KG1 (cell line): ENCODE results near the gene DENND5A.
"Not testable (repeated sequence)": the region's sequence is repeated elsewhere in the genome, so short reads cannot be mapped to it uniquely, and the experiment has no call there.

Source experiments
- DNase-seq: peaks from one replicate; lab custom pipeline; 2025; lab: John Stamatoyannopoulos, UW

Gene DENND5A

DNA sequence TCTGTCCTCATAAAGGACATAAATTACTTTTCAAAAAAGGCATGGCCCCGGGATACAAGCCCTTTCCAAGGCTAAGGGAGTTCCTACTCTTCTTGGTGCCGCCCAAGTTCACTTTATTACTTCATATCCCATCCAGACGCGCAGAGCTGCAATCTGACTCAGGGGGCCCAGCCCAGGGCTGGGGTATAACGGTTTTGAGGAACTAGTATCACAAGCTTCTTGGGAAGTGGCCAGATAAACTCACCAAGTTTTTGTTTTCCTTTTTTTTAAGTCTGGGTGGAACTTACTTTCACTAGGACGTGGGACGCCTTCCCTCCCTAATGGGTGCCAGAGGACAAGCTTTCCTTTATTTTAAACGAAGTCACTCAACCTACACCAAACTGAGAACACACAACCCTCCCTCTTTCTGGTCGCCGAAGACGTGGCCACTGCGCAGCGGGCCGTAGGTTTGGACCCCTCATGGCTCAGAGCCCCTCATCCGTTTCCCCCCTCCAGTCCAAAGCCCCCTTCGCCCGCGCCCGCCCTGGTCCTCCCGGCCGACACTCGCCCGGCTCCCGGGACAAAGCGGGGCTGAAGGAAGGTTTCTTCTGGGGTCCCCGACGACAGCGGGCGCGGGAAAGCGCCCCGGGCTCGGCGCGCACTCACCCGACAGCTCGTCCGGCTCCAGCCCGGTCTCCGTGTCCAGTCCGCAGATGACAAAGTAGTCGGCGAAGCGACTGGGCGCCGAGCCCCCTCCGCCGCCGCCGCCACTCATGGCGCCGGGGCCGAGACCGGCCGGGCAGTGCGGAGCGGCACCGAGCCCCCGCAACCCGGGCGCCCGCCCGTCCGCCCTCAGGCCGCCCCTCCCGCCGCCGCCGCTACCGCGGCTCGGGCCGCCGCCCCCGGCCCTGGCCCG lies 587 bp downstream of the DENND5A start:
- DNase-seq = peak; percentile 59

DNA sequence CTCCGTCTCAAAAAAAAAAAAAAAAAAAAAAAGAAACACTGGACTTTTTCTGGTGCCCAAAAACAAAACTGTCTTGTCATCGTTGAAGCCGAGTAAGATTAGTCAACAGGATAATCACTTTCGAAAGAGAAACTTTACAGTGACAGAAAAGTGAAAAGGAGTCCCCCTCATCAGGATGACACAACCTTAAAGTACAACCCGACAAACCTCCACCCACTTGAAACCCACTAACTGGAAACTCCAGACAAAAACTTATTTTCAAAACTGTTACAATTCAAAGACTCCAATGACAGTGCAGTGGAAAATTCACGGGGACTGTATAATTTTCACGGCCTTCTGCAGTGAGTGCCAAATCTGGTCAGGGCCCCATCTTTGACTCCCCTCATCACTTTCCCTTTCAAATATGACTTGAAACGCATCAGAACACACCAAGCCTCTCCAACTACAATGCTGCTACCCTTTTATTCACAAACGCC lies 1.3 kb downstream of the DENND5A start:
- no peak for DNase-seq

GRCh38 chr11:9260838-9261146 lies 4.4 kb downstream of the DENND5A start:
- not testable (repeated sequence) for DNase-seq

DNA sequence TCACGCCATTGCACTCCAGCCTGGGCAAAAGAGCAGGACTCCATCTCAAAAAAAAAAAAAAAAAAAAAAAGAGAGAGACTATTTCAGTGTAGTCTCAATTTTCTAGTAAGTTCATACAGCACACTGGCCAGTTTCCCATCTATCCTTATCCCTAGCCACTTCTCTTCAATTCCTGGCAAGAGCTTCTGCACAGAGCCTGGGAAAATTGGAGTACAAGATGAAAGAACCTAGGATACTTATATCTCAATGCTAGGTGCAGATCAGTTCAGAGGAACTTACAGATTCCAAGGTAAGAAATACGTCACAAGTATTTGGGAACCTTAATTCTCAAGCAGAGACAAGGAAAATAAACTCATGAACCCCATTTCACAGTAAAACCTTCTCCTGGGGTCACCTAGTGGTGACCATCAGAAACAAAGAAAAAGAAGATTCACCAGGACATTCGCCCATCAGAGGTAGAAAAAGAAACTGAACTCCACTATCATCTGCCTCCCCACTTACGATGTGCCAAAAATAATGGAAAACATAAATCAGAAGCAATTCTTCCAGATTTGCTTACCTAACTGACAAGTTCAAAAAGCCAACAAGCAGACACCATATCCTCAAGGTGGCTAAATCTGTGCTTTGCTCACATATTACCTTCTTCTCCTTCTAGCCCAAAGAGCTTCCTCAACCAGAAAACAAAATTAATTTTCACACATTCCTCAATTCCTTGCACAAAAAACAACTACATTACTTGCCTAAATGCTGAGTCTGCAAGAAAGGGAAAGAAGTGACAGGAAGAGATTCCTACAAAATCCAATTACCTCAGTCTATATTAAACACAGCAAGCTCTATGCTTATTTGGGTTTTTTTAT lies 4.9 kb downstream of the DENND5A start:
- no peak for DNase-seq

DNA sequence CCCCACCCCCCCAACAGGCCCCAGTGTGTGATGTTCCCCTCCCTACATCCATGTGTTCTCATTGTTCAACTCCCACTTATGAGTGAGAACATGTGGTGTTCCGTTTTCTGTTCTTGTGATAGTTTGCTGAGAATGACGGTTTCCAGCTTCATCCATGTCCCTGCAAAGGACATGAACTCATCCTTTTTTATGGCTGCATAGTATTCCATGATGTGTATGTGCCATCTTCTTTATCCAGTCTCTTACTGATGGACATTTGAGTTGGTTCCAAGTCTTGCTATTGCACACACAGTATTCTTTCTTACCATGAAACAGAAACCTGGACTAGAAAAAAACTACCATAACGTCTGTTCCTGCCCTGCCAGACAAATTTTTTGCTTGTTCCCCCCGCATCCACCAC lies 6.9 kb downstream of the DENND5A start:
- DNase-seq = not testable (repeated sequence)

- no peak for DNase-seq
Observed at GRCh38 chr11:9254416-9254815, 10.7 kb downstream of the DENND5A start.

DNA sequence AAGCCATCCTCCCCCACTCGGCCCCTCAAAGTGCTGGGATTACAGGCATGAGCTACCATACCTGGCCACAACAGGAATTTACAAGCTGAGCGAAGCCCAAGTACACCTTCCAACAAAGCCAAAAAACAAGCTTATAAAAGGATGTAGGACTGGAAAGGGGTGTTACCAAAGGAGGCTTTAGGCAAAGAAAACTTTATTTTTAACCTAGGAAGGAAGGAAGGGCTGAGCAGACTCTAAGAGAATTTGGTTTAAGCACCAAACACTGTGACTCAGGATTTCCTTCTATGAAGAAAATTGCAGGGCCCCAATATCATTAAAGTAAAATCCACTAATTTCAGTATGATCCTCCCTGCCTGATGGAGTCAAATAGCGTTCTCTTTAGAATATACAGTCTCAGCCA lies 12.1 kb downstream of the DENND5A start:
- no peak for DNase-seq

DNA sequence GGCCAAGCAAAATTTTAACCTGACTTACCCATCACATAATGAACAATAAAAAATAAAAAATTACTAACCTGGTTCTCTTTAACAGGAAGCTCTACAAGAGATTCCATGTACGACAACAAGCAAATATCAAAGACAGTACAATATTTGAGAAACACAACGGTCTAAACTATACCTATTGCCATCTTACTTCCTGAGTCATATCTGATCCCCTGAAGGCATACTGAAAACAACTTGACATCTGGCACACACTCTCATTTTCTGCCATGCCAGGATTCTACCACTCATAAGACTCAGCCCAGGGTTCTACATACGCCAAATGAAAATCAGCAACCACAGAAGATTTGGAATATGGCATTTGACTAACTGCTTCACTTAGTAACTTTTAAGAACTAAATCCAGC lies 13.8 kb downstream of the DENND5A start:
- no peak for DNase-seq

GRCh38 chr11:9250139-9250582 lies 15.0 kb downstream of the DENND5A start:
- DNase-seq = peak; percentile 28

GRCh38 chr11:9249252-9249651 lies 15.9 kb downstream of the DENND5A start:
- DNase-seq = no peak

- DNase-seq = no peak
Observed at GRCh38 chr11:9247863-9248262, 17.3 kb downstream of the DENND5A start.

- DNase-seq = not testable (repeated sequence)
Observed at GRCh38 chr11:9236242-9236641, 28.9 kb downstream of the DENND5A start.

DNA sequence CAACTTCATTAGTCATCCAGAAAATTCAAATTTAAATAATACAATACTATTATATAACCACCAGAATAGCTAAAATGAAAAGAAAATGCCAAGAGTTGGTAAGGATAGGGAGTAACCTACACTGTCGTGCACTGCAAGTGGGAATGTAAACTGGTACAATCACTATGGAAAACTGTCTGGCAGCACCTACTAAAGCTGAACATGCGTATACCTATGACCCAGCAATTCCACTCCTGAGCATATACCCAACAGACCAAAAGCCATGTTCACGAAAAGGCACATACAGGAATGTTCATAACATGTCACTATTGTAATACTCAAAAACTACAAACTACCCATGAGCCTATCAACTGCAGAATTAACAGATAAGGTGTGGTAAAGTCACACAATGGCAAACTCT lies 32.7 kb downstream of the DENND5A start:
- DNase-seq = no peak

DNA sequence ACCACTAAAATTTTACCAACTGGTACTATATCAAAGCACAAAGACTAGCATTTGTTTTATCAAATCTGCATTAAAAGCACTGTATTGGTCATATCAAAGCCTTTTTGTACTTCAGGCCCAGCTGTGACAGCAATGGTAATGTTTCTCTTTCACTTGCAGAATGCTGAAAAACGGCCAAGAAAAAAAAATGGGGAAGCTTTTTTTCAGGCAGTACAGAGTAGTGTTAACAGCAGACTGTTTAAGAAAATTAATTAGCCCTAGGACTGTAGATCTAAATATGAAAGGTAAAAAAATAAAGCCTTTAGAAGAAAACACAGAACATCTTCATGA lies 33.3 kb downstream of the DENND5A start:
- peak; percentile 46 for DNase-seq

DNA sequence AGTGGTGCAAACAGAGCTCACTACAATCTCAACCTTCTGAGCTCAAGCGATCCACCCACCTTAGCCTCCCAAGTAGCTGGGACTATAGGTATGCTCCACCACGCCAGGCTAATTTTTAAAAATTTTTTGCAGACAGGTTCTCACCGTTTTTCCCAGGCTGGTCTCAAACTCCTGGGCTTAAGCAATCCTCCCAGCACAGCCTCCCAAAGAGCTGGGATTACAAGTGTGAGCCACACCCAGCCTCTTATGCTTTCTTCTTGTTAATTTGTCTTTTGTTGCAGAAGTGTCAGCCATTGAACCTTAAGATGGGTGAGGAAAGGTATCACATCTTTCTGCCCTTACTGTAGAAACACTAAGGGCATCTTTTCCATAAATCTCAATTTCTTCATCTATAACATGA lies 34.9 kb downstream of the DENND5A start:
- no peak for DNase-seq

GRCh38 chr11:9228091-9228490 lies 37.1 kb downstream of the DENND5A start:
- no peak for DNase-seq

GRCh38 chr11:9225748-9226298 lies 39.3 kb downstream of the DENND5A start:
- no peak for DNase-seq

- no peak for DNase-seq
Observed at GRCh38 chr11:9222654-9223053, 42.5 kb downstream of the DENND5A start.

DNA sequence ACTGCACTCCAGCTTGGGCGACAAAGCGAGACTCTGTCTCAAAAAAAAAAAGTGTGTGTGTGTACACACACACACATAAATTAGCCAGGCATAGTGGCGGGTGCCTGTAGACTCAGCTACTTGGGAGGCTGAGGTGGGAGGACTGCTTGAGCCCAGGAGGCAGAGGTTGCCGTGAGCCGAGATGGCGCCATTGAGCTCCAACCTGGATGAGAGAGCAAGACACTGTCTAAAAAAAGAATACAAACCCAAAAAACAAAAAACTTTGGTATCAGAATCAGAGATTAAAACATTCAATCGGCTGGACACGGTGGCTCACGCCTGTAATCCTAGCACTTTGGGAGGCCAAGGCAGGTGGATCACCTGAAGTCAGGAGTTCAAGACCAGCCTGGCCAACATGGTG lies 44.3 kb downstream of the DENND5A start:
- DNase-seq = not testable (repeated sequence)

DNA sequence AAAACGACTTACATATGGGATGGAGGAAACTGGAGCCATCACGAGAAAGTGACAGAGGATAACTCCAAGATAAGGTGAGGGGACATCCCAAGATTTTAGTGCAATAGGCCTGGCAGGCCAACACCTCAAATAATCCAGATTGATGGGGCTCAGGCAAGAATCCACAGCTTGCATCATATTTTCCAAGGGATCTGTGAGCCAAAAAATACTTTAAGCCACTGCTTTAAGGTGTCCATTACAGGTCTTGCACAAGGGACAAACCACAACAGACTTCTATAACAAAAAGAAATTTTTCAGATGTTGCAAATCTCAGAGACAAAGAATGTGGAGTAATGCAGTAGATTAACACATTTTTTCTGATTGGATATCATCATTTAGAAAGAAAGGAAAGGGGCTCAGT lies 45.6 kb downstream of the DENND5A start:
- no peak for DNase-seq

DNA sequence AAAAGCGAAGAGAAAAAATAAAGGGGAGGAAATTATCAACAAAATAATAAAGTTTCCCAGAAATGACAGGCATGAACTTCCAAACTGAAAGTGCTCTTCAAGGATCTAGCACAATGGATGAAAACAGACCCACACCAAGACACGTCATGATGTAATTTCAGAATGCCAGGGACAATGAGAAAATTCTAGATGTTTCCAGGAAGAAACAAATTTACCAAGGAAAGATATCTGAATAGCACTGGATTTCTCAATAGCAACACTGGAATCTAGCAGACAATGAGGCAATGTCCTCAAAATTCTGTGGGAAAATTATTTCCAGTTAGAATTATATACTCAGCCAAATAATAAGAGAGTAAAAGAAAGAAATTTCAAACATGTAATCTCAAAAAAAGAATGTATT lies 46.0 kb downstream of the DENND5A start:
- DNase-seq = no peak

DNA sequence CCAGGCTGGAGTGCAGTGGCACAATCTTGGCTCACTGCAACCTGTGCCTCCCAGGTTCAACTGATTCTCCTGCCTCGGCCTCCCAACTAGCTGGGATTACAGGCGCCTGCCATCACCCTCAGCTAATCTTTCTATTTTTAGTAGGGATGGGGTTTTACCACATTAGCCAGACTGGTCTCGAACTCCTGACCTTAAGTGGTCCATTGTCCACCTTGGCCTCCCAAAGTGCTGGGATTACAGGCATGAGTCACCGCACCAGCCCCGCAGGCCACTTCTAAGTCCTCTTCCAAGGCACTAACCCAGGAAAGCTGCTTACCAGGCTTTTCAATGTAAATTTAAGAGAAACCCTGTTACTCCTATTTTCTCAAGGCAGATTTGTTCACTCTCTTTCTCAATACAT lies 50.4 kb downstream of the DENND5A start:
- DNase-seq = no peak

DNA sequence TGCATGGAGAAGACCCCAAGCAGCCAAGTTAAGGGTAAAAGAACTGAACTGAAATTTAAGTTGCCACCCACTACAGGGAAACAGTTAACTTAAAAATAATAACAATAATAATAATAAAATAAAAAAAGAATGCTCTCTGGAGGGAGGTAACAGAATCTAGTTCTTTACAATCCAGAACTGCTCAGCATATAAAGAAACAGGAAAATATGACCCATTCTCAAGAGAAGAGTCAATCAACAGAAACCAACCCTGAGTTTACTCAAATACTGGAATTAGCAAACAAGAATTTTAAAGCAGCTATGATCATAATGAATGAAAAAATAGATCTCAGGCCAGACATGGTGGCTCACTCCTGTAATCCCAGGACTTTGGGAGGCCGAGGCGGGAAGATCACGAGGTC lies 53.8 kb downstream of the DENND5A start:
- no peak for DNase-seq
